Measurements from ENCODE around the gene EML2. TPM values are rescaled to one million over a fixed set of nuclear protein-coding genes. Genes with fewer than 3 reads are reported as not detected.
"Not testable (repeated sequence)": the region's sequence is repeated elsewhere in the genome, so short reads cannot be mapped to it uniquely, and the experiment has no call there.

The EML2 gene
- total RNA-seq, 1 donor from 2014 or later, result 97.7 TPM

- intact Hi-C loops (cut with micrococcal nuclease), result loop anchor here (1.0 kb wide), 1 partner anchor 13 kb away; no protein-coding TSS in a partner anchor
- no peaks in the 10 kb centered on the region for H3K27me3 Mint-ChIP-seq
- no peak overlapping the region for H3K4me3 Mint-ChIP-seq
- H3K4me1 Mint-ChIP-seq, result peaks cover 12% of the 10 kb centered on the region
- ATAC-seq (ENCODE audit: low read depth) (no peak), DNase-seq (no peak)
- CTCF ChIA-PET, result no interaction called here
- H3K27ac Mint-ChIP-seq, result no peak overlapping the region
- no peaks in the 10 kb centered on the region for H3K9me3 Mint-ChIP-seq
- H3K36me3 Mint-ChIP-seq (ENCODE audit: low read depth), result peaks cover 52% of the 10 kb centered on the region
- POLR2A ChIA-PET, result no interaction called here
- TF ChIP-seq, protein P1, sequence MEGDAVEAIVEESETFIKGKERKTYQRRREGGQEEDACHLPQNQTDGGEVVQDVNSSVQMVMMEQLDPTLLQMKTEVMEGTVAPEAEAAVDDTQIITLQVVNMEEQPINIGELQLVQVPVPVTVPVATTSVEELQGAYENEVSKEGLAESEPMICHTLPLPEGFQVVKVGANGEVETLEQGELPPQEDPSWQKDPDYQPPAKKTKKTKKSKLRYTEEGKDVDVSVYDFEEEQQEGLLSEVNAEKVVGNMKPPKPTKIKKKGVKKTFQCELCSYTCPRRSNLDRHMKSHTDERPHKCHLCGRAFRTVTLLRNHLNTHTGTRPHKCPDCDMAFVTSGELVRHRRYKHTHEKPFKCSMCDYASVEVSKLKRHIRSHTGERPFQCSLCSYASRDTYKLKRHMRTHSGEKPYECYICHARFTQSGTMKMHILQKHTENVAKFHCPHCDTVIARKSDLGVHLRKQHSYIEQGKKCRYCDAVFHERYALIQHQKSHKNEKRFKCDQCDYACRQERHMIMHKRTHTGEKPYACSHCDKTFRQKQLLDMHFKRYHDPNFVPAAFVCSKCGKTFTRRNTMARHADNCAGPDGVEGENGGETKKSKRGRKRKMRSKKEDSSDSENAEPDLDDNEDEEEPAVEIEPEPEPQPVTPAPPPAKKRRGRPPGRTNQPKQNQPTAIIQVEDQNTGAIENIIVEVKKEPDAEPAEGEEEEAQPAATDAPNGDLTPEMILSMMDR (IDR thresholded peaks at IDR 0.05), result no peak
Measured at GRCh38 chr19:45629704-45630103, 9.5 kb downstream of the EML2 start.

DNA sequence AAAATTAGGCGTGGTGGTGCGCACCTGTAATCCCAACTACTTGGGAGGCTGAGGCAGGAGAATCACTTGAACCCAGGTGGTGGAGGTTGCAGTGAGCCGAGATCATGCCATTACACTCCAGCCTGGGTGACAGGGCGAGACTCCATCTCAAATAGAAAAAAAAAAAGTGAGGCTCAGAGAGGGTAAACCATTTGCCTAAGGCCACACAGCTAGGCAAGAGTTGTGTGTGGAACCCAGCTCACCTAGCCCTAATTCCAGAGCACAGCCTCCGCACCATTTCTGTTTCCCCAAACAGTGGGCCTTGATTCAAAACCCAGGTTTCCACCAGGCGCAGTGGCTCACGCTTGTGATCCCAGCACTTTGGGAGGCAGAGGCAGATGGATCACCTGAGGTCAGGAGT is 11.0 kb downstream of the EML2 start:
- CTCF ChIA-PET; DNase-seq; intact Hi-C loops (cut with micrococcal nuclease); ATAC-seq (ENCODE audit: low read depth); H3K9me3 Mint-ChIP-seq; H3K4me3 Mint-ChIP-seq; POLR2A ChIA-PET; H3K27me3 Mint-ChIP-seq; H3K27ac Mint-ChIP-seq: not testable (repeated sequence)
- Mint-ChIP-seq H3K36me3 (ENCODE audit: low read depth) (peaks cover 61% of the 10 kb centered on the region), H3K4me1 (peaks cover 12% of the 10 kb centered on the region)

DNA sequence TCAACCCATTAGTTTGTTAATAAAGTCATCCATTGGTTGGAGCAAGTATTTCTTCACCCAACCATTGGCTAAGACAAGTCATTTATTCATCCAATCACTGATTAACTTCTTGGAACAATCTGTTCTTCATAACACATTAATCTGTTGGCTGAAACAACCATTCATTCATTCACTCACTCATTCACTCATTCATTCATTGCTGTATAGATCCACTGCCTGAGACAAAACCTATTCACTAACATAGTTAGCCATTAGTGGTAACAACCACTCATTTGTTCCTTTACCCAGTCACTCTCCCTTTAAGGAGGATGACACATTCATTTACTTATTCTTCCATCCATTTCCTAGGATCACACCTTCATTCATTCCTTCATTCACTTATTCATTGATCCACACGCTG is 15.2 kb downstream of the EML2 start:
- Mint-ChIP-seq H3K27me3 (no peaks in the 10 kb centered on the region), H3K4me1 (no peaks in the 10 kb centered on the region), H3K36me3 (ENCODE audit: low read depth) (peaks cover 78% of the 10 kb centered on the region), H3K9me3 (no peaks in the 10 kb centered on the region), H3K27ac (no peak overlapping the region), H3K4me3 (no peak overlapping the region)
- intact Hi-C loops (cut with micrococcal nuclease), result no loop called here
- DNase-seq, result no peak
- TF ChIP-seq, protein P1 (IDR thresholded peaks at IDR 0.05), result no peak
- no peak for ATAC-seq (ENCODE audit: low read depth)
- ChIA-PET POLR2A (no interaction called here), CTCF (no interaction called here)

DNA sequence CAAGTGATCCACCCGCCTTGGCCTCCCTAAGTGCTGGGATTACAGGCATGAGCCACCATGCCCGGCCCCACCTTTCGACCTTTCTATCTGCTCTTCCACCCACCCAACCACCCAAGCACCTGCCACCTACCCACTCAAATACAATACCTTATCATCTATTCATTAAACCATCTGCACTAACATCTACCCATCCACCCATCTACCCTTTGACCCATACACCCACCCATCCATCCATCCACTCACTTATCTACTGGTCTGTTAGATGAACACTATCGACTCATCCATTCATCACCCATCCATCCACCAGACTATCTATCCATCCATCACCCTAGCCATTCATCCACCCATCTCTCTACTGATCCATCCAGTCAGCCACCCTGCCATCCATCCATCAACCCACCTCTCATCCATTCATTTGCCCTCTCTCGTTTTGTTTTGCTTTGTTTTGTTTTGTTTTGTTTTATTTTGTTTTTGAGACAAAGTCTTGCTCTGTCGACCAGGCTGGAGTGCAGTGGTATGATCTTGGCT is 17.2 kb downstream of the EML2 start:
- no peak for DNase-seq
- intact Hi-C loops (cut with micrococcal nuclease), result no loop called here
- ChIA-PET CTCF (no interaction called here), POLR2A (no interaction called here)
- H3K27ac Mint-ChIP-seq, result no peak overlapping the region
- no peak overlapping the region for H3K4me3 Mint-ChIP-seq
- no peaks in the 10 kb centered on the region for H3K27me3 Mint-ChIP-seq
- H3K36me3 Mint-ChIP-seq (ENCODE audit: low read depth), result peaks cover 74% of the 10 kb centered on the region
- H3K4me1 Mint-ChIP-seq, result no peaks in the 10 kb centered on the region
- ATAC-seq (ENCODE audit: low read depth), result no peak
- TF ChIP-seq, protein P1 (IDR thresholded peaks at IDR 0.05), result no peak
- H3K9me3 Mint-ChIP-seq, result no peaks in the 10 kb centered on the region

- ATAC-seq (ENCODE audit: low read depth), result no peak
- DNase-seq, result no peak
- ChIA-PET CTCF (no interaction called here), POLR2A (interaction anchor here (0.6 kb wide), 1 partner anchor 9 kb away, joined by 6 read pairs; no protein-coding TSS in a partner anchor)
- Mint-ChIP-seq H3K27ac (no peak overlapping the region), H3K4me1 (no peaks in the 10 kb centered on the region), H3K9me3 (no peaks in the 10 kb centered on the region), H3K36me3 (ENCODE audit: low read depth) (peaks cover 77% of the 10 kb centered on the region), H3K4me3 (no peak overlapping the region), H3K27me3 (no peaks in the 10 kb centered on the region)
- TF ChIP-seq, protein P1 (IDR thresholded peaks at IDR 0.05), result no peak
- intact Hi-C loops (cut with micrococcal nuclease), result no loop called here
Measured at GRCh38 chr19:45621389-45621788, 17.8 kb downstream of the EML2 start.

- Mint-ChIP-seq H3K4me3 (no peak overlapping the region), H3K27me3 (no peaks in the 10 kb centered on the region), H3K27ac (no peak overlapping the region), H3K9me3 (no peaks in the 10 kb centered on the region), H3K4me1 (peaks cover 11% of the 10 kb centered on the region), H3K36me3 (ENCODE audit: low read depth) (peaks cover 81% of the 10 kb centered on the region)
- ChIA-PET CTCF (no interaction called here), POLR2A (interaction anchor here (0.5 to 2.0 kb wide), 3 partner anchors 25 to 36 kb away, joined by 4 to 8 read pairs (median 5); partner anchors contain the start of gene OPA3)
- intact Hi-C loops (cut with micrococcal nuclease), result no loop called here
- DNase-seq, result no peak
- no peak for ATAC-seq (ENCODE audit: low read depth)
- TF ChIP-seq, protein P1 (IDR thresholded peaks at IDR 0.05), result no peak
Measured at GRCh38 chr19:45616704-45617017, 22.5 kb downstream of the EML2 start.

Data from activated B cell treated with CpG ODN at 0.5 μM for 24 hours (primary cell).